Natural killer cell (primary cell): ENCODE data around the gene HTR2C. TPM values are rescaled to one million over a fixed set of nuclear protein-coding genes. Genes with fewer than 3 reads are reported as not detected.

Experiments used
- ATAC-seq, 3 donors: fragments of 150-1000 bp in 2 of 3; fragments of 200-7000 bp in 1 of 3; cut with Tn5 transposase; 1 replicate in 1 of 3; 2 replicates in 2 of 3; pipeline ENCODE4 v1.10.0; 2021; ENCODE audit warnings: mild to moderate bottlenecking in 2 of 3, moderate library complexity in 2 of 3
- DNase-seq, 2 donors: peaks; one replicate each; pipeline versions ENCODE4 v3.0.0 to v3.0.0-alpha.2; 2013 to 2021; ENCODE audit warnings: mixed read lengths in 1 of 2
- H3K27ac ChIP-seq: one replicate; pipeline ENCODE4 v1.5.1; 2013; ENCODE audit warnings: mild to moderate bottlenecking, low read length
- H3K27me3 ChIP-seq: one replicate; pipeline ENCODE4 v1.6.1; 2013; ENCODE audit warnings: low read length; ENCODE audit not compliant: control insufficient read depth, insufficient read depth
- H3K36me3 ChIP-seq: one replicate; pipeline ENCODE4 v1.6.1; 2013; ENCODE audit warnings: low read length; ENCODE audit not compliant: control insufficient read depth, insufficient read depth
- H3K4me1 ChIP-seq: one replicate; pipeline ENCODE4 v1.6.1; 2013; ENCODE audit warnings: low read length; ENCODE audit not compliant: control insufficient read depth, insufficient read depth
- H3K4me3 ChIP-seq: one replicate; pipeline ENCODE4 v1.5.1; 2013; ENCODE audit warnings: low read length
- H3K9me3 ChIP-seq: one replicate; pipeline ENCODE4 v1.6.1; 2013; ENCODE audit warnings: low read length; ENCODE audit not compliant: control insufficient read depth, insufficient read depth
- H3K27ac Mint-ChIP-seq, 2 donors: one replicate each; pipeline ENCODE4 v1.8.0; 2022; ENCODE audit warnings: mild to moderate bottlenecking in 2 of 2, mixed read lengths in 2 of 2, moderate library complexity in 1 of 2
- H3K27me3 Mint-ChIP-seq, 2 donors: one replicate each; pipeline ENCODE4 v1.8.0; 2022; ENCODE audit warnings: low read depth in 2 of 2, mixed read lengths in 2 of 2
- H3K36me3 Mint-ChIP-seq: one replicate; pipeline ENCODE4 v1.8.0; 2022; ENCODE audit warnings: mixed read lengths
- H3K4me1 Mint-ChIP-seq, 2 donors: one replicate each; pipeline ENCODE4 v1.8.0; 2022; ENCODE audit warnings: mixed read lengths in 2 of 2
- H3K4me3 Mint-ChIP-seq: one replicate; pipeline ENCODE4 v1.8.0; 2022; ENCODE audit warnings: mild to moderate bottlenecking, moderate library complexity, mixed read lengths
- H3K9me3 Mint-ChIP-seq, 2 donors: one replicate each; pipeline ENCODE4 v1.8.0; 2022; ENCODE audit warnings: mixed read lengths in 2 of 2
- WGBS: methylation state at CpG from one replicate; pipeline ENCODE4 v1.1.7; 2013; ENCODE audit warnings: missing lambda C conversion rate; ENCODE audit not compliant: insufficient coverage; 5-methylcytosine and 5-hydroxymethylcytosine counted together
- intact Hi-C: fragments of 100-400 bp; cut with micrococcal nuclease; formaldehyde crosslinking; loops from one replicate; pipeline ENCODE4 v1.14.2; 2022
- total RNA-seq, 4 donors: library from RNA; stranded (reverse); fragments of 120-200 nt in 1 of 4; gene quantifications; one replicate each; pipeline versions ENCODE4 v1.2.3 to v1.2.4, GENCODE V29; 2013 to 2022
- TF ChIP-seq, protein P1 (sequence below): fragments of 200-600 bp; IDR thresholded peaks from one replicate; pipeline ENCODE4 v1.8.0; 2022; ENCODE audit warnings: antibody characterized with exemption

Gene HTR2C
- total RNA-seq, 3 donors from 2014 or later (not counting 1 experiment from before 2014, with no cell fraction given), result not detected

DNA sequence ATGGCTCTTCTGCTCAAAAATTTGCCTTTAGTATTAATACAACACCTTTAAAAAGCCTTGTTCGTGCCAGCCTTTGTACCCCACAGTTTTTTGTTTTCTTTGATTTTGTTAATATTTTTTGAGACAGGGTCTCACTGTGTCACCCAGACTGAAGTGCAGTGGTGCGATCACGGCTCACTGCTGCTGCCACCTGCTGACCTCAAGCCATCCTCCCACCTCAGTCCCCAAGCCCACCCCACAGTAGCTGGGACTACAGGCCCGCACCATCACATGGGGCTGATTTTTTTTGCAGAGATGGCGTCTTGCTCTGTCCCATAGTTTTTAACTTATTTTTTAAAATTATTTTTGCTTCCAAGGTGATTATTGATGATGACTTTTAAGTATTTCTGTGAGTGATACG, 134.0 kb downstream of the HTR2C start:
- H3K9me3 ChIP-seq, result no peaks in the 10 kb centered on the region
- Mint-ChIP-seq H3K27ac (no peak overlapping the region), H3K4me1 (no peaks in the 10 kb centered on the region), H3K9me3 (peaks cover 0 to 6% of the 10 kb centered on the region in 2 donors), H3K36me3 (no peaks in the 10 kb centered on the region), H3K4me3 (no peak overlapping the region), H3K27me3 (no peaks in the 10 kb centered on the region)
- H3K36me3 ChIP-seq, result no peaks in the 10 kb centered on the region
- H3K4me3 ChIP-seq, result no peak overlapping the region
- H3K4me1 ChIP-seq, result no peaks in the 10 kb centered on the region
- WGBS, result 80% methylated on average over 2 of the region's 6 CpGs
- H3K27me3 ChIP-seq, result no peaks in the 10 kb centered on the region
- H3K27ac ChIP-seq, result no peak overlapping the region
- intact Hi-C loops, result no loop called here
- ATAC-seq (no peak), DNase-seq (no peak)
- TF ChIP-seq, protein P1, sequence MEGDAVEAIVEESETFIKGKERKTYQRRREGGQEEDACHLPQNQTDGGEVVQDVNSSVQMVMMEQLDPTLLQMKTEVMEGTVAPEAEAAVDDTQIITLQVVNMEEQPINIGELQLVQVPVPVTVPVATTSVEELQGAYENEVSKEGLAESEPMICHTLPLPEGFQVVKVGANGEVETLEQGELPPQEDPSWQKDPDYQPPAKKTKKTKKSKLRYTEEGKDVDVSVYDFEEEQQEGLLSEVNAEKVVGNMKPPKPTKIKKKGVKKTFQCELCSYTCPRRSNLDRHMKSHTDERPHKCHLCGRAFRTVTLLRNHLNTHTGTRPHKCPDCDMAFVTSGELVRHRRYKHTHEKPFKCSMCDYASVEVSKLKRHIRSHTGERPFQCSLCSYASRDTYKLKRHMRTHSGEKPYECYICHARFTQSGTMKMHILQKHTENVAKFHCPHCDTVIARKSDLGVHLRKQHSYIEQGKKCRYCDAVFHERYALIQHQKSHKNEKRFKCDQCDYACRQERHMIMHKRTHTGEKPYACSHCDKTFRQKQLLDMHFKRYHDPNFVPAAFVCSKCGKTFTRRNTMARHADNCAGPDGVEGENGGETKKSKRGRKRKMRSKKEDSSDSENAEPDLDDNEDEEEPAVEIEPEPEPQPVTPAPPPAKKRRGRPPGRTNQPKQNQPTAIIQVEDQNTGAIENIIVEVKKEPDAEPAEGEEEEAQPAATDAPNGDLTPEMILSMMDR, result no peak

DNA sequence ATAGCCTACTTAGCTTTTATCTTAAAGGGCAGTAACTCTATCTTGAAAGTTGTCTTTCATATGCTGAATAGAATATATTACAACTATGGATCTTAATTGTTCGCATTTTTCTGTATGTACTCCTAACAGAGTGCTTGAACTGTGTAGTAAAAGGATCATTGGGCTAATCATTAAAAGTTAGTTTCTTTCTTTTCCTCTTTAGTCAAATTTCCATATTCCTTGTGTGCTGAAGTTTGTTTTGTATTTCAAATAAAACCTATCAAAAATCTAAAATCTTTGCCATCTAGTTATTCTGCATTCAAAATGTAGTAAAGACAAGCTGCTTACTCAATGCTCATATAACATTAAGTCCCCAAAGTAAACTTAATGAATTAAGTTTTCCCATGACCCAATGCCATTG, 182.7 kb downstream of the HTR2C start:
- DNase-seq (no peak), ATAC-seq (no peak)
- Mint-ChIP-seq H3K36me3 (no peaks in the 10 kb centered on the region), H3K4me1 (no peaks in the 10 kb centered on the region), H3K4me3 (no peak overlapping the region), H3K27me3 (no peaks in the 10 kb centered on the region), H3K27ac (no peak overlapping the region), H3K9me3 (peaks cover 0 to 8% of the 10 kb centered on the region in 2 donors)
- Histone ChIP-seq H3K36me3 (no peaks in the 10 kb centered on the region), H3K4me3 (no peak overlapping the region), H3K9me3 (no peaks in the 10 kb centered on the region), H3K4me1 (no peaks in the 10 kb centered on the region), H3K27me3 (no peaks in the 10 kb centered on the region), H3K27ac (no peak overlapping the region)
- TF ChIP-seq, protein P1, result no peak
- no CpG with 5 or more reads among the region's 1 CpG for WGBS
- intact Hi-C loops, result no loop called here

DNA sequence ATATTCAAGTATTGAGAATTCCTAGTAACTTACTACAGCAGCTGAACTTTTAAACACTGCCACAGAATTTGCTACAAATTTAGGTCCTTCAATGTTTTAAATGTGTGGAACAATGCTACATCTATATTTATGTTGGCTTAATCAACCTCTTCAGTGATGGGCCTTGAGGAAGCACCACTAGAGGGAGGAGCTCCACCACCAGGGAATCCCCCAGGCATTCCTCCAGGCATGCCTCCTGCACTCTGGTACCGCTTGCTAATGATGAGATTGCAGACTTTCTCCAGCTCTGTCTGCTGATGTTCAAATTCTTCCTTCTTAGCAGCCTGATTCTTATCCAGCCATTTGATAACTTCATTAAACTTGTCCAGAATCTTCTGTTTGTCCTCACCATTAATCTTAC, 190.8 kb downstream of the HTR2C start:
- no peak overlapping the region for H3K27ac Mint-ChIP-seq
- intact Hi-C loops, result no loop called here
- Histone ChIP-seq H3K4me3 (no peak overlapping the region), H3K27ac (no peak overlapping the region), H3K4me1 (no peaks in the 10 kb centered on the region), H3K9me3 (no peaks in the 10 kb centered on the region), H3K27me3 (no peaks in the 10 kb centered on the region), H3K36me3 (no peaks in the 10 kb centered on the region)
- no peaks in the 10 kb centered on the region for H3K4me1 Mint-ChIP-seq
- no peaks in the 10 kb centered on the region for H3K27me3 Mint-ChIP-seq
- 60% methylated on average over 1 of the region's 1 CpG for WGBS
- H3K9me3 Mint-ChIP-seq, result no peaks in the 10 kb centered on the region
- no peak overlapping the region for H3K4me3 Mint-ChIP-seq
- no peaks in the 10 kb centered on the region for H3K36me3 Mint-ChIP-seq
- no peak for ATAC-seq
- no peak for DNase-seq
- TF ChIP-seq, protein P1, result no peak

DNA sequence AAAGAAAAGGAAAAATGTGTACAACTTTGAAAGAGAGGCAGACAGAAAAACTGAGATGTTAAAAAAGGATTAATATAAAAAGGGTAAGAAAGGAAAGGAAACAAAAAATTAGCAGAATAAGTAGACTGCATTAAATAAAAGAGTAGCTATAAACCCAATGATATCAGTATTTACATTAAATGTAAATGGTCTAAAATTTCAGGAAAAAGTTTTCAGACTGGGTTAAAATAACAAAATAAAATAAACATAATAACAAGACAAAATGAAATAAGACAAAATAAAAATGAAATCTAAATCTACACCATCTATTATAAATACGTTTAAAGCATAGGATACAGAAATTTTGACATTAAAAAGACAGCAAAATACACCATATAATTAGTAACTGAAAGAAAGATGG, 199.0 kb downstream of the HTR2C start:
- Histone ChIP-seq H3K36me3 (no peaks in the 10 kb centered on the region), H3K27me3 (no peaks in the 10 kb centered on the region), H3K4me3 (no peak overlapping the region), H3K9me3 (peaks cover 4% of the 10 kb centered on the region), H3K27ac (no peak overlapping the region), H3K4me1 (no peaks in the 10 kb centered on the region)
- DNase-seq (no peak), ATAC-seq (no peak)
- TF ChIP-seq, protein P1, result no peak
- Mint-ChIP-seq H3K27me3 (no peaks in the 10 kb centered on the region), H3K4me3 (no peak overlapping the region), H3K4me1 (no peaks in the 10 kb centered on the region), H3K9me3 (peaks cover 0 to 6% of the 10 kb centered on the region in 2 donors), H3K27ac (no peak overlapping the region), H3K36me3 (no peaks in the 10 kb centered on the region)
- WGBS, result no CpG with 5 or more reads among the region's 1 CpG
- intact Hi-C loops, result no loop called here
